ENCODE data around the gene PCBP3. TPM values are rescaled to one million over a fixed set of nuclear protein-coding genes. Genes with fewer than 3 reads are reported as not detected.

Gene PCBP3
- total RNA-seq, 1 experiment from 2014 or later: 10.9 TPM

DNA sequence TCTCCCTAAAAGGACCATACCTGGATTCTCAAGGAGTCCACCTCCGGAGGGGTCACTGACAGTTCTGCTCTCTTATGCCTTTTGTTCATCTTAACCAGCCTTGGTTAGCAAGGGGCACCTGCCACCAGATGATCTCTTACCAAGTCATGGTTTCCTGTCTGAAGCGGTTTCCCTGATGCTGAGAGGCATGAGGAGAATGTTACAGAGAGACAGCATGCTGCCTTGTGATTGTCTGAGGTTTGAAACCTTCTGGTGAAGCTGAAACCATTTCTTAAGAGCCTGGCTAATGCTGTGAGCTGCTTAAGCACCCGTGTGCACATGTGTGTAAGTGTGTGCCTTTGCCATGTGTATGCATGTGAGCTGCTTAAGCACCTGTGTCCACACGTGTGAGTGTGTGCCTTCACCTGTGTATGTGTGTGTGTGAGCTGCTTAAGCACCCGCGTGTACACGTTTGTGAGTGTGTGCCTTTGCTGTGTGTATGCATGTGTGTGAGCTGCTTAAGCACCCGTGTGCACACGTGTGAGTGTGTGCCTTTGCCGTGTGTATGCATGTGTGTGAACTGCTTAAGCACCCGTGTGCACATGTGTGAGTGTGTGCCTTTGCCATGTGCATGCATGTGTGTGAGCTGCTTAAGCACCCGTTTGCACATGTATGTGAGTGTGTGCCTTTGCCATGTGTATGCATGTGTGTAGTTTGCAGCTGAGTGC is 201.7 kb downstream of the PCBP3 start:
- WGBS (ENCODE audit: extremely low coverage, insufficient read length, low lambda C conversion rate): no CpG with 5 or more reads among the region's 12 CpGs
- Histone ChIP-seq H3K27me3 (ENCODE audit: insufficient read depth, low read length) (no peaks in the 10 kb centered on the region), H3K9ac (ENCODE audit: extremely low read depth, insufficient read length, low read length) (no peak overlapping the region), H3K4me2 (ENCODE audit: insufficient read depth, insufficient read length, low read length) (no peak overlapping the region), H3K18ac (ENCODE audit: insufficient read length, low read depth, low read length) (no peak overlapping the region), H2BK15ac (ENCODE audit: low read depth, low read length) (no peak overlapping the region), H2AK5ac (ENCODE audit: insufficient read length, low read length) (no peak overlapping the region), H3K27ac (ENCODE audit: insufficient read length, low read depth, low read length) (no peak overlapping the region), H3T11ph (ENCODE audit: low read length) (no peak overlapping the region), H3K4ac (ENCODE audit: low read depth, low read length) (no peak overlapping the region), H3K79me1 (ENCODE audit: insufficient read depth, low read depth, low read length, poor library complexity, severe bottlenecking) (no peaks in the 10 kb centered on the region), H4K8ac (replicated peaks; ENCODE audit: insufficient read length, low read depth, low read length) (no peak overlapping the region), H4K91ac (ENCODE audit: insufficient read length, low read depth, low read length) (no peak overlapping the region), H2BK5ac (ENCODE audit: insufficient read length, low read length) (no peak overlapping the region), H3K9me3 (ENCODE audit: control insufficient read depth, low read depth, low read length) (no peaks in the 10 kb centered on the region), H2BK12ac (ENCODE audit: insufficient read length, low read depth, low read length) (no peak overlapping the region), H3K23me2 (ENCODE audit: insufficient read length, low read depth, low read length, poor library complexity, severe bottlenecking) (no peaks in the 10 kb centered on the region), H3K4me1 (ENCODE audit: insufficient read depth, low read length) (peaks cover 5% of the 10 kb centered on the region; the same call in 1 of the 2 replicates), H2AFZ (ENCODE audit: low read length) (no peak overlapping the region), H2BK20ac (ENCODE audit: low read depth, low read length, poor library complexity, severe bottlenecking) (no peak overlapping the region), H3K23ac (ENCODE audit: insufficient read length, low read depth, low read length) (no peak overlapping the region), H3K56ac (ENCODE audit: insufficient read length, low read depth, low read length) (no peak overlapping the region), H4K20me1 (ENCODE audit: control insufficient read depth, insufficient read depth, insufficient read length) (no peaks in the 10 kb centered on the region), H2BK120ac (ENCODE audit: low read depth, low read length, poor library complexity, severe bottlenecking) (no peak overlapping the region), H3K14ac (ENCODE audit: insufficient read depth, low read length) (no peak overlapping the region), H3K79me2 (ENCODE audit: insufficient read depth, low read length) (no peaks in the 10 kb centered on the region), H4K5ac (ENCODE audit: insufficient read length, low read depth, low read length) (no peak overlapping the region)
- Mint-ChIP-seq H3K27me3 (ENCODE audit: low read depth) (peaks cover 2% of the 10 kb centered on the region; the same call in 1 of the 2 replicates), H3K4me3 (no peak overlapping the region), H3K4me1 (peaks cover 5 to 6% of the 10 kb centered on the region in 2 experiments; a peak in 3 of 4 replicates), H3K36me3 (ENCODE audit: insufficient read depth in 1 of 3, low read depth in 3 of 3) (peaks cover 6 to 12% (median 10%) of the 10 kb centered on the region in 3 experiments; a peak in 6 of 7 replicates), H3K9me3 (peaks cover 15% of the 10 kb centered on the region in 2 experiments), H3K27ac (peak overlapping the region in 1 of 3 experiments; percentile 7; a peak in 1 of 7 replicates)
- TF ChIP-seq, protein P1, sequence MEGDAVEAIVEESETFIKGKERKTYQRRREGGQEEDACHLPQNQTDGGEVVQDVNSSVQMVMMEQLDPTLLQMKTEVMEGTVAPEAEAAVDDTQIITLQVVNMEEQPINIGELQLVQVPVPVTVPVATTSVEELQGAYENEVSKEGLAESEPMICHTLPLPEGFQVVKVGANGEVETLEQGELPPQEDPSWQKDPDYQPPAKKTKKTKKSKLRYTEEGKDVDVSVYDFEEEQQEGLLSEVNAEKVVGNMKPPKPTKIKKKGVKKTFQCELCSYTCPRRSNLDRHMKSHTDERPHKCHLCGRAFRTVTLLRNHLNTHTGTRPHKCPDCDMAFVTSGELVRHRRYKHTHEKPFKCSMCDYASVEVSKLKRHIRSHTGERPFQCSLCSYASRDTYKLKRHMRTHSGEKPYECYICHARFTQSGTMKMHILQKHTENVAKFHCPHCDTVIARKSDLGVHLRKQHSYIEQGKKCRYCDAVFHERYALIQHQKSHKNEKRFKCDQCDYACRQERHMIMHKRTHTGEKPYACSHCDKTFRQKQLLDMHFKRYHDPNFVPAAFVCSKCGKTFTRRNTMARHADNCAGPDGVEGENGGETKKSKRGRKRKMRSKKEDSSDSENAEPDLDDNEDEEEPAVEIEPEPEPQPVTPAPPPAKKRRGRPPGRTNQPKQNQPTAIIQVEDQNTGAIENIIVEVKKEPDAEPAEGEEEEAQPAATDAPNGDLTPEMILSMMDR (conservative IDR thresholded peaks at IDR 0.05): no peak
- peak; percentile 14 for DNase-seq
